ENCODE data around the gene IL1B.
"Not testable (repeated sequence)": the region's sequence is repeated elsewhere in the genome, so short reads cannot be mapped to it uniquely, and the experiment has no call there.

Gene IL1B

GRCh38 chr2:112850588-112850987 lies 14.0 kb upstream of the IL1B start:
- DNase-seq (ENCODE audit: low read depth in 2 of 2) = no peak

- no peak for DNase-seq (ENCODE audit: low read depth in 2 of 2)
Measured at GRCh38 chr2:112849956-112850355, 13.4 kb upstream of the IL1B start.

- DNase-seq (ENCODE audit: low read depth in 2 of 2) = no peak
Measured at GRCh38 chr2:112848833-112849232, 12.3 kb upstream of the IL1B start.

GRCh38 chr2:112846031-112846430 lies 9.5 kb upstream of the IL1B start:
- DNase-seq (ENCODE audit: low read depth in 2 of 2) = no peak

GRCh38 chr2:112843836-112844235 lies 7.3 kb upstream of the IL1B start:
- no peak for DNase-seq (ENCODE audit: low read depth in 2 of 2)

- DNase-seq (ENCODE audit: low read depth in 2 of 2) = no peak
Measured at GRCh38 chr2:112843288-112843687, 6.7 kb upstream of the IL1B start.

GRCh38 chr2:112841295-112842044 lies 4.9 kb upstream of the IL1B start:
- DNase-seq (ENCODE audit: low read depth in 2 of 2) = no peak

GRCh38 chr2:112840068-112840445 lies 3.5 kb upstream of the IL1B start:
- no peak for DNase-seq (ENCODE audit: low read depth in 2 of 2)

GRCh38 chr2:112839407-112840067 lies 3.0 kb upstream of the IL1B start:
- DNase-seq (ENCODE audit: low read depth in 2 of 2) = no peak

GRCh38 chr2:112836163-112836560 lies 417 bp downstream of the IL1B start:
- no peak for DNase-seq (ENCODE audit: low read depth in 2 of 2)

- DNase-seq (ENCODE audit: low read depth in 2 of 2) = no peak
Measured at GRCh38 chr2:112835536-112836162, 930 bp downstream of the IL1B start.

GRCh38 chr2:112835061-112835501 lies 1.5 kb downstream of the IL1B start:
- DNase-seq (ENCODE audit: low read depth in 2 of 2) = no peak

- no peak for DNase-seq (ENCODE audit: low read depth in 2 of 2)
Measured at GRCh38 chr2:112834396-112835037, 2.1 kb downstream of the IL1B start.

GRCh38 chr2:112833976-112834375 lies 2.6 kb downstream of the IL1B start:
- no peak for DNase-seq (ENCODE audit: low read depth in 2 of 2)

- not testable (repeated sequence) for DNase-seq (ENCODE audit: low read depth in 2 of 2)
Measured at GRCh38 chr2:112833639-112833931, 3.0 kb downstream of the IL1B start.

- DNase-seq (ENCODE audit: low read depth in 2 of 2) = no peak
Measured at GRCh38 chr2:112832841-112833638, 3.5 kb downstream of the IL1B start.

GRCh38 chr2:112831946-112832840 lies 4.4 kb downstream of the IL1B start:
- DNase-seq (ENCODE audit: low read depth in 2 of 2) = no peak

GRCh38 chr2:112831513-112831845 lies 5.1 kb downstream of the IL1B start:
- DNase-seq (ENCODE audit: low read depth in 2 of 2) = no peak

GRCh38 chr2:112830682-112831512 lies 5.7 kb downstream of the IL1B start:
- DNase-seq (ENCODE audit: low read depth in 2 of 2) = no peak

All from stimulated activated CD4-positive, alpha-beta T cell treated with anti-CD3 and anti-CD28 coated beads, Interleukin-12 subunit alpha, Interleukin-12 subunit beta, amount 100 ng/mL, for 24 hours (primary cell).